HCT116 (cell line): ENCODE results near the gene CH25H.

Experiments used
- ATF3 ChIP-seq: IDR thresholded peaks from 2 replicates; pipeline ENCODE4 v1.6.1; 2012
- POLR2AphosphoS5 ChIP-seq: IDR thresholded peaks from 2 replicates; pipeline ENCODE4 v1.6.1; 2011; ENCODE audit warnings: mild to moderate bottlenecking, low read depth, low read length, moderate library complexity
- SP1 ChIP-seq: IDR thresholded peaks from 2 replicates; pipeline ENCODE4 v1.6.1; 2012; ENCODE audit warnings: low read depth
- TCF7L2 ChIP-seq: IDR thresholded peaks from 2 replicates; pipeline ENCODE4 v1.7.0; 2011; ENCODE audit warnings: borderline replicate concordance, inconsistent platforms; ENCODE audit not compliant: insufficient read depth, insufficient read length; ENCODE audit errors: extremely low read depth
- TF ChIP-seq, protein P1 (sequence below), 3 experiments: fragments of 200-600 bp in 1 of 3; sonication (generic) in 1 of 3; IDR thresholded peaks in 2 of 3; conservative IDR thresholded peaks in 1 of 3; 2 replicates each; pipeline ENCODE4 v1.5.1; 2012 to 2017; ENCODE audit warnings: low read depth in 2 of 3, low read length in 2 of 3, antibody characterized with exemption in 1 of 3, borderline replicate concordance in 1 of 3, control low read depth in 1 of 3, mild to moderate bottlenecking in 1 of 3, mixed read lengths in 1 of 3, mixed run types in 1 of 3, moderate library complexity in 1 of 3; ENCODE audit not compliant: insufficient read depth in 1 of 3

DNA sequence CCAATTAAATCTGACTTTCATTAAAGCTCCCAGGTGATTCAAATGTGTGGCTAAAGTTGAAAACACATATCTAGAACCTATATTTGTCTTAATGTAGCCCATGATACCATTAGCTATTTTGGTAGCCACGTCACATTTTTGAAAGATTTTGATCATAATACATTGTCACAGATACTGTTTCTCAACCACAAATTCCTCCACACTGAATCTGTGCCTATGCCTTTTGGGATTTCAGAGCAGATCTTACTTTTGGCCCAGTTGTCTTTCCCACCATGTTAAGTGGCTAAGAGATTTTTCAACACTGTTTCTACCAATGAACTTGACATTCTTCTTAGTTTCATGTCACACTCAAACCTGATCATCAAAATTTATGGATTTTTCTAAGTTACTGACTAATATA, 47.4 kb downstream of the CH25H start:
- TF ChIP-seq, protein P1, sequence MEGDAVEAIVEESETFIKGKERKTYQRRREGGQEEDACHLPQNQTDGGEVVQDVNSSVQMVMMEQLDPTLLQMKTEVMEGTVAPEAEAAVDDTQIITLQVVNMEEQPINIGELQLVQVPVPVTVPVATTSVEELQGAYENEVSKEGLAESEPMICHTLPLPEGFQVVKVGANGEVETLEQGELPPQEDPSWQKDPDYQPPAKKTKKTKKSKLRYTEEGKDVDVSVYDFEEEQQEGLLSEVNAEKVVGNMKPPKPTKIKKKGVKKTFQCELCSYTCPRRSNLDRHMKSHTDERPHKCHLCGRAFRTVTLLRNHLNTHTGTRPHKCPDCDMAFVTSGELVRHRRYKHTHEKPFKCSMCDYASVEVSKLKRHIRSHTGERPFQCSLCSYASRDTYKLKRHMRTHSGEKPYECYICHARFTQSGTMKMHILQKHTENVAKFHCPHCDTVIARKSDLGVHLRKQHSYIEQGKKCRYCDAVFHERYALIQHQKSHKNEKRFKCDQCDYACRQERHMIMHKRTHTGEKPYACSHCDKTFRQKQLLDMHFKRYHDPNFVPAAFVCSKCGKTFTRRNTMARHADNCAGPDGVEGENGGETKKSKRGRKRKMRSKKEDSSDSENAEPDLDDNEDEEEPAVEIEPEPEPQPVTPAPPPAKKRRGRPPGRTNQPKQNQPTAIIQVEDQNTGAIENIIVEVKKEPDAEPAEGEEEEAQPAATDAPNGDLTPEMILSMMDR (IDR thresholded peaks at IDR 0.05 in 2 of 3, conservative IDR thresholded peaks at IDR 0.05 in 1 of 3; ENCODE audit: borderline replicate concordance in 1 of 3, insufficient read depth in 1 of 3, low read depth in 2 of 3, low read length in 2 of 3) = no peak
- no peak for TF ChIP-seq TCF7L2
- no peak for TF ChIP-seq SP1
- TF ChIP-seq ATF3 = no peak
- TF ChIP-seq POLR2AphosphoS5 = no peak
